ENCODE results near the gene NFKB2. TPM values are rescaled to one million over a fixed set of nuclear protein-coding genes. Genes with fewer than 3 reads are reported as not detected.
A peak's percentile ranks its signal among the peaks of the same experiment; 100 is the strongest.

Gene NFKB2
- total and polyA plus RNA-seq, 2 of the 8 experiments (the other 6 are each of a cell fraction or from before 2014, with no cell fraction given), result 20.4 to 31.4 TPM

DNA sequence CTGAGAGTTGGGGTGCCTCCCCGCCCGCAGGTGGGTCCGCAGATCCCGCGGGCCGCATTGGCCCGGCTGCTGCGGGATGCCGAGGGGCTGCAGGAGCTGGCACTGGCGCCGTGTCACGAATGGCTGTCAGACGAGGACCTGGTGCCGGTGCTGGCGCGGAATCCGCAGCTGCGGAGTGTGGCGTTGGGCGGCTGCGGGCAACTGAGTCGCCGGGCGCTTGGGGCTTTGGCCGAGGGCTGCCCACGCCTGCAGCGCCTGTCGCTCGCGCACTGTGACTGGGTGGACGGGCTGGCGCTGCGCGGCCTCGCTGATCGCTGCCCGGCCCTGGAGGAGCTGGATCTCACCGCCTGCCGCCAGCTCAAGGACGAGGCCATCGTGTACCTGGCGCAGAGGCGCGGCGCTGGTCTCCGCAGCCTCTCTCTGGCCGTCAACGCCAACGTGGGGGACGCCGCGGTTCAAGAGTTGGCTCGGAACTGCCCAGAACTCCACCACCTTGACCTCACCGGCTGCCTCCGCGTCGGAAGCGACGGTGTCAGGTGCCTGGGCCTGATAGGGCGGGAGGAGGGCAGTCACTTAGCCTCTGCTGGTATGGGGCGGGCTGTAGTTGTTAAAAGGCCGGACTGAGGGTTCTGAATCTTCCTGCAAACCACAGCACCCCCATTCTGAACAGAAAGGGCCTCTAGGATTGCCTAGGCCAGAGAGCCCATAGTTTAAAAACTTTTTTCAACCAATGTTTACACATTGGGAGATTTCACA lies 26.4 kb downstream of the NFKB2 start:
- 0 out of 8 replicates have a peak, but pooled peaks cover 0 to 3% (median 0%) of the 10 kb centered on the region in 4 experiments for H3K36me3 ChIP-seq (ENCODE audit: control insufficient read depth in 2 of 4, insufficient read depth in 4 of 4, low read length in 3 of 4)
- H2AK5ac ChIP-seq (ENCODE audit: low read depth, low read length), result no peak overlapping the region
- no peaks in the 10 kb centered on the region for H3K79me2 ChIP-seq (ENCODE audit: control insufficient read depth in 1 of 2, insufficient read depth in 2 of 2, low read length in 2 of 2)
- H3K4me1 ChIP-seq (replicated peaks in 1 of 4; ENCODE audit: control insufficient read depth in 3 of 4, insufficient read depth in 4 of 4, low read length in 3 of 4), result peaks cover 0 to 23% (median 10%) of the 10 kb centered on the region in 4 experiments; a peak in 5 of 7 replicates
- 4% methylated on average over 53 of the region's 62 CpGs; no CpG with 5 or more reads in 1 of the 2 experiments for WGBS, 2 experiments (ENCODE audit: extremely low coverage in 1 of 2, insufficient coverage in 1 of 2, insufficient read length in 1 of 2, insufficient replicate concordance in 2 of 2, low coverage in 1 of 2, low lambda C conversion rate in 2 of 2, missing lambda C conversion rate in 1 of 2)
- no peak overlapping the region for H3K14ac ChIP-seq (ENCODE audit: insufficient read length)
- H3K9me3 ChIP-seq (ENCODE audit: insufficient read depth in 2 of 2, low read depth in 1 of 2, low read length in 1 of 2), result no peaks in the 10 kb centered on the region
- no peaks in the 10 kb centered on the region for H3K79me1 ChIP-seq (ENCODE audit: low read depth, low read length)
- no peak overlapping the region for H4K91ac ChIP-seq (replicated peaks; ENCODE audit: insufficient read length, low read length)
- DNase-seq (ENCODE audit: low read depth in 1 of 2, low spot score in 2 of 2), result peak in 1 of 2 experiments; percentile 64
- H2BK15ac ChIP-seq (ENCODE audit: low read length), result 0 out of 2 replicates have a peak overlapping the region, but pooled peaks have one; percentile 16
- peak overlapping the region; percentile 74 to 92 (median 80) for H3K4me3 ChIP-seq (ENCODE audit: extremely low read depth in 1 of 4, insufficient read depth in 2 of 4, low read depth in 3 of 4, low read length in 4 of 4)
- peak overlapping the region in 3 of 4 experiments; percentile 8 to 62 (median 56); a peak in 5 of 7 replicates for H3K9ac ChIP-seq (replicated peaks in 1 of 4; ENCODE audit: extremely low read depth in 1 of 4, low read depth in 3 of 4, low read length in 3 of 4)
- H3K4me2 ChIP-seq (ENCODE audit: insufficient read depth in 1 of 2, low read depth in 2 of 2, low read length in 2 of 2), result peak overlapping the region; percentile 88 to 100
- no peaks in the 10 kb centered on the region for H3K27me3 ChIP-seq (replicated peaks in 1 of 4; ENCODE audit: control insufficient read depth in 3 of 4, extremely low read depth in 1 of 4, insufficient read depth in 3 of 4, low read length in 3 of 4)
- peaks cover 32% of the 10 kb centered on the region for H3K23me2 ChIP-seq (ENCODE audit: low read depth, low read length)
- ChIA-PET POLR2A (ENCODE audit: partially characterized antibody) (interaction anchor here (0.6 to 7.9 kb wide), 15 partner anchors 9 to 307 kb away, joined by 3 to 56 read pairs (median 8); partner anchors contain the start of genes C10orf95, CUEDC2 and NFKB2), CTCF (ENCODE audit: partially characterized antibody) (interaction anchor here (0.7 to 9.5 kb wide), 21 partner anchors 10 to 246 kb away, joined by 3 to 78 read pairs (median 8); partner anchors contain the start of genes C10orf95 and CUEDC2)
- no peak for FAIRE-seq
- no peak overlapping the region for H2AFZ ChIP-seq (ENCODE audit: low read length)
- H4K8ac ChIP-seq (ENCODE audit: extremely low read depth, insufficient read depth, low read length), result peak overlapping the region; percentile 87
- 0 out of 2 replicates have a peak overlapping the region, but pooled peaks have one; percentile 50 for H2BK12ac ChIP-seq (ENCODE audit: low read depth, low read length)
- peaks cover 5 to 9% of the 10 kb centered on the region in 2 experiments for H4K20me1 ChIP-seq (replicated peaks in 1 of 2; ENCODE audit: control insufficient read depth in 1 of 2, insufficient read depth in 2 of 2, low read length in 2 of 2)
- no peak overlapping the region for H3K27ac ChIP-seq (ENCODE audit: low read depth, low read length)
- no peak overlapping the region for H3K23ac ChIP-seq (ENCODE audit: insufficient read length)
- TF ChIP-seq TBP (IDR thresholded peaks at IDR 0.05; ENCODE audit: low read depth, low read length) (0 out of 2 replicates have a peak, but pooled peaks have one; percentile 21), SUZ12 (IDR thresholded peaks at IDR 0.05; ENCODE audit: low read length) (no peak), SP2 (IDR thresholded peaks at IDR 0.05; ENCODE audit: low read length) (no peak), CREB1 (IDR thresholded peaks at IDR 0.05) (0 out of 2 replicates have a peak, but pooled peaks have one; percentile 10), POLR2AphosphoS5 (IDR thresholded peaks at IDR 0.05; ENCODE audit: low read depth, low read length) (0 out of 2 replicates have a peak, but pooled peaks have one; percentile 14), SIN3A (conservative IDR thresholded peaks at IDR 0.05 in 1 of 2, IDR thresholded peaks at IDR 0.05 in 1 of 2; ENCODE audit: low read depth in 1 of 2, low read length in 2 of 2) (peak in 1 of 2 experiments; percentile 9; a peak in 1 of 4 replicates), POLR2A (IDR thresholded peaks at IDR 0.05; ENCODE audit: control extremely low read depth in 1 of 2, low read depth in 2 of 2, low read length in 2 of 2) (peak in 1 of 2 experiments; percentile 27; a peak in 2 of 3 replicates)
- TF ChIP-seq, protein P1, sequence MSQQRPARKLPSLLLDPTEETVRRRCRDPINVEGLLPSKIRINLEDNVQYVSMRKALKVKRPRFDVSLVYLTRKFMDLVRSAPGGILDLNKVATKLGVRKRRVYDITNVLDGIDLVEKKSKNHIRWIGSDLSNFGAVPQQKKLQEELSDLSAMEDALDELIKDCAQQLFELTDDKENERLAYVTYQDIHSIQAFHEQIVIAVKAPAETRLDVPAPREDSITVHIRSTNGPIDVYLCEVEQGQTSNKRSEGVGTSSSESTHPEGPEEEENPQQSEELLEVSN (IDR thresholded peaks at IDR 0.05), result peak; percentile 14; the same call in 1 of the 2 replicates
- peak overlapping the region; percentile 48 for H3K18ac ChIP-seq (ENCODE audit: extremely low read depth, low read length)
- H3K56ac ChIP-seq (replicated peaks; ENCODE audit: insufficient read length, low read depth, low read length), result peak overlapping the region; percentile 51
- no peak overlapping the region for H2BK120ac ChIP-seq (replicated peaks; ENCODE audit: low read depth, low read length)
- no peak overlapping the region for H2BK20ac ChIP-seq (ENCODE audit: low read length)
- H2BK5ac ChIP-seq (ENCODE audit: low read depth, low read length), result peak overlapping the region; percentile 60; the same call in 1 of the 2 replicates
- H3K4ac ChIP-seq (replicated peaks; ENCODE audit: insufficient read length, low read depth, low read length), result no peak overlapping the region
- H4K5ac ChIP-seq (ENCODE audit: insufficient read length, low read depth, low read length), result no peak overlapping the region
